HG02884 (cell line): Measurements from ENCODE around the gene RUNDC1.
"Not testable (repeated sequence)": the region's sequence is repeated elsewhere in the genome, so short reads cannot be mapped to it uniquely, and the experiment has no call there.

Experiments
- ATAC-seq: cut with Tn5 transposase; IDR thresholded peaks from one replicate; pipeline ENCODE4 v1.9.1; 2021; ENCODE audit warnings: mild to moderate bottlenecking, moderate library complexity; ENCODE audit not compliant: unreplicated experiment

Gene RUNDC1

DNA sequence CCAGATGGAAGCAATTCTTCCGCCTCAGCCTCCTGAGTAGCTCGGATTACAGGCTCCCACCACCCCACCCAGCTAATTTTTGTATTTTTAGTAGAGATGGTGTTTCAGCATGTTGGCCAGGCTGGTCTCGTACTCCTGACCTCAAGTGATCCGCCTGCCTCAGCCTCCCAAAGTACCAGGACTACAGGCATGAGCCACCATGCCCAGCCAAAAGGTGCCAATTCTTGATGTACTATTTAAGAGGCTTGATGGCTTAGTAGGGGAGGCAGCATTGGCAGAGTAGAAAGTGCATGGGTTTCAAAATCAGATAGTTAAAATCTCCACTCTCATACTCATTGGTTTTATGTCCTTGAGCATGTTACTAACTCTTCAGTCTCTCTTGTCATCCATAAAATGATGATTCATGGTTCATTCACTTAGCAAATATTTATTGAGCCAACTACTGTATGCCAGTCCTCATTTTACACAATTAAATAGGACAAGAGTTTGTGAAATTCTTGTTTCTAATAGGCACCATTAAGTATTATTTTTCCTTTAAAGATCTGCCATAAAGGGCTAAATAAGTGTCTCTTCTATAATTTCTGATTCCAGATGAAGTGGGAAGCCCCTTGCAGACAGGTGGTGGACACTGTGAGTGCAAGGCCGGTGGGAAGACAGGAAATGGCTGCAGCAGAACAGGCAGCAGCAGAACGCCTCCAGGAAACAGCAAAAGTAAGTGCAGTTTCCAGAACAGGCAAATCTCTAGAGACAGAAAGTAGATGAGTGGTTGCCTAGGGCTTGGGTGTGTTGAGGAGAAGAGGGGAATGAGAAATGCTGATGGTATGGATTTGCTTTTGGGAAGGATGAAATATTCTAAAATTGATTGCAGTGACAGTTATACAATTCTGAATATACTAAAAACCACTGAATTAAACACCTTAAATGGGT lies 9.6 kb downstream of the RUNDC1 start:
- ATAC-seq, result no peak

DNA sequence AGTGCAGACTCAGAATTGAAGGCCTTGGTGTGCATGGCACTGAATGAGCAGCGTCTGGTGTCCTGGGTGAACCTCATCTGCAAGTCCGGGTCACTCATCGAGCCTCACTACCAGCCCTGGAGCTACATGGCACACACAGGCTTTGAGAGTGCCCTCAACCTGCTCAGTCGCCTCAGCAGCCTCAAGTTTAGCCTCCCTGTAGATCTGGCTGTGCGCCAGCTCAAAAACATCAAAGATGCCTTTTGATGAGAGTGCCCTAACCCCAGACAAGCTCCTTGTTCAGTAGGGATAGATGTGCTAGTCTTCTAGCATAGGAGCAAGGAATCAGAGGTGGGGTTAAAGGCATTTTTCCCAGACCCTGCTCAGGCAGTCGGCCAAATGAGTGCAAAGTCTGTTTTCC lies 11.1 kb downstream of the RUNDC1 start:
- no peak for ATAC-seq

DNA sequence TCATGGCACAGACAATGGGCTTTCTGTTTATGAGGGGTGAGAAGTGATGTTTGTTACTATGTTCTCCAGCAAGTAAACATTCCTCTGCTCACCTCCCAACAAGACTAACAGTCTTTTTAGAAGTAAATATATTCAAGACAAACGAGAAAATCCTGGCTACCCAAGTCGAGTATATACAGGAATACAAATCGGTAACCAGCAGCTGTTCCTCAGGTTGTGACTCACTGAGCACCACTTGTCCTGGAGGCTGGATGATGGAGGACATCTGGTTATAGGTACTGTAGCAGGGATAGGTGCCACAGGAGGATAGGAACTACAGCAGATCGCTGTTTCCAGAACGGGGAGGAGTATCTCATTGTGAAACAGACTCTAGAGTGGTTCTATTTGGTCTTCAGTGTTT lies 12.5 kb downstream of the RUNDC1 start:
- ATAC-seq, result no peak

DNA sequence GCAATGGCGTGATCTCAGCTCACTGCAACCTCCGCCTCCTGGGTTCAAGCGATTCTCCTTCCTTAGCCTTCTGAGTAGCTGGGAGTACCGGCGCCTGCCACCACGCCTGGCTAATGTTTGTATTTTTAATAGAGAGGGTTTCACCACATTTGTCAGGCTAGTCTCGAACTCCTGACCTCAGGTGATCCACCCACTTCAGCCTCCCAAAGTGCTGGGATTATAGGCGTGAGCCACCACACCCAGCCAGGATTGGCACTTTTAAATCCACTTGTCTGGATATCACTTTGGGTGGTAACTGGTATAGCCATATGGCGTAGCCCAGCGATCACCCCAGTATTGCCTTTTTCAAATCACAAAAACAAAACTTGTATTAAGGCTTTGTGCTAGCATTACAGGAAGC lies 13.5 kb downstream of the RUNDC1 start:
- not testable (repeated sequence) for ATAC-seq

DNA sequence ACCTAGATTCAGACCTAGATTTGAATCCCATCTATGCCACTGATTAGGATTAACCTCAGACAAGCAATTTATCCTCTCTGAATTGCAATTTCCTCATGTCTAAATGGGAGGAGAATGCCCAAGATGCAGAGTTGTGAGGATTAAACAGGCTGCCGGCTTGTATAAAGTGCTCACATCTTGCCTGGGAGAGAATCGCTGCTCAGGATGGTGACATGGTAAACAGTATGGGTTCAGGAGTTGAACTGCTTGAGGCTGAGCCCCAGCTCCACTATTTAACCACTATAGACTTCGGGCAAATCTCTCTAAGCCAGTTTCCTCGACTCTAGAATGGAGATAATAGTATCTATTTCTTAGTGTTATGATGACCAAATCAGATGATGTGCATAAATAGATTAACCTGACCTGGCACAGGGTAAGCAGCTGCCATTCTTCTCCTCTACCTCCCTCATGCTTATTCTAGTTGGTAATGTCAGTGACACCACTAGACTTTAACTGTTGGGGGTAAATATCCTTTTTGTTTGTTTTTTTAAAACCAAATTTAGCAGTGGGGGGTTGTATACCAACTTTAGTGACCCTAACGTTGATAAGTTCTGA lies 17.1 kb downstream of the RUNDC1 start:
- ATAC-seq, result no peak

DNA sequence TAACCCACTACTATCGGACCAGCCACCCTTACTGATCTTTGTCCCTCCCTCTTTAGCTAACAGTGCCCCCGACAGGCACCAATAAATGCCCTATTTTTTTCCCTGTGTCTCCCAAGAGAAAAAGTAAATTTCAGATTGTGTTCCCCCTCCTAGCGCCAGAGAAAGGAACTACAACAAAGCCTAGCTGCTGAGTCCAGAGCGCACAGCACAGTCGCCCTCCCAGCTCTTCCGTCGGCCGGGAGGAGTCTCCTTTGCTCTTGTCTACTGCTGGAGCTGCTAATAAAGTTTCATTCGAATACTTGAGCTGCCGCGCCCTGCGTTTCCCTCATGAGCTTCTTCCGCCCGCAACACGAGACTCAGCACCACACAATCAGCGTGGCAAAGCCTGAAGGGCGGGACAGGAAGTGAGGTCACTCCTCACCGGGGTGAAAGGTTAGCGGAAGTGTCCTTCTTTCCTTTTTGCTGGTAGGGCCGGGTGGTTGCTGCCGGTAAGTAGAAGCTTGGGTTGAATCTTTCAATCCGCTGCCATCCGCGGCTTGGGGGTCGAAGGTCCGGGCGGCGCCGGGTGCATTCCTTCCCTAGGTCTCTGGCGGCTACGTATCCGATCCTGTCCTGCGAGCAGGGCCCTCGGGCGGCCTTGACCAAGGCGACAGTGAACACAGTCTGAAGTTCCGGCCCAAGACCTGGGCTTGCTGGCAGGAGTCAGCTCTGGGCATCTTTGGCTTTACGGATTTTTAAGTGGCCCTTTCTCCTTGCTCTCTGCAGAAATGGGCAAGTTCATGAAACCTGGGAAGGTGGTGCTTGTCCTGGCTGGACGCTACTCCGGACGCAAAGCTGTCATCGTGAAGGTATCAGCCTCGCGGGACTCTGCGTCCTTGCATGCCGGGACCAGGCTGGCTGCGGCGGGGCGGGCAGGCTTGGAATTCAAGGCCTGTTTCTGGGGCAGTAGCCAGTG lies 17.9 kb downstream of the RUNDC1 start, which contains the start of gene RPL27:
Gene RPL27 (plus strand): TSS at position 436 of the 955 bp plus-strand sequence. CDS start 332 bp downstream, at position 768.
- ATAC-seq, result peak; percentile 85

DNA sequence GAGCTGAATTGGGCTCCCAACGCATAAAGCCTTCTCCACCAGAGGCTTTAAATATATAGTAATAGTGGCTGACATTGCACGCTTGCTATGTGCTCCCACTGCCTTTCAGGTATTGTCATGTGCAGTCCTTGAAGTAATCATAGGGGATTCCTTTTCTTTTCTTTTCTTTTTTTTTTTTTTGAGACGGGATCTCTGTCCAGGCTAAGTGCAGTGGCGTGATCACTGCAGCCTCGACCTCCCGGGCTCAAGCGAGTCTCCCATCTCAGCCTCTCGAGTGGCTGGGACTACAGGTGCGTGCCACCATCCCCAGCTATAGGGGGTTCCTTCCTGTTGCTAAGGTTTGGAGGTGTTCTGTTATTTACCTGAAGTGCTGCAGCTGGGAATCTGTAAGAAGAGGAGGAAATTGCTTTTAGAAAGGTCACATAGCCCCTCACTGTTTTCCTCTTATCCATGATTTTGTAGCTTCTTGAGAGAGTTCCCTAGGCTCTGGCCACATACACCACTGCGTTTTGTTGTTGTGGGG lies 18.7 kb downstream of the RUNDC1 start:
- no peak for ATAC-seq

DNA sequence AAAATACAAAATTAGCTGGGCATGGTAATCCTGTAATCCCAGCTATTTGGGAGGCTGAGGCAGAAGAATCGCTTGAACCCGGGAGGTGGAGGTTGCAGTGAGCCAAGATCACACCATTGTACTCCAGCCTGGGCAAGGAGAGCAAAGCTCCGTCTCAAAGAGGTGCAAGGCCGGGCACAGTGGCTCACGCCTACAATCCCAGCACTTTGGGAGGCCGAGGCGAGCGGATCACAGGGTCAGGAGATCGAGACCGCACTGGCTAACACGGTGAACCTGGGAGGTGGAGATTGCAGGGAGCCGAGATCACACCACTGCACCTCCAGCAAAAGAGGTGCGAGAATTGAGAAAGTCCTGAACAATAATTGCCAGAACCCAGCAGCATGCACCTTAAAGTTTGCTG lies 20.5 kb downstream of the RUNDC1 start:
- ATAC-seq, result not testable (repeated sequence)

DNA sequence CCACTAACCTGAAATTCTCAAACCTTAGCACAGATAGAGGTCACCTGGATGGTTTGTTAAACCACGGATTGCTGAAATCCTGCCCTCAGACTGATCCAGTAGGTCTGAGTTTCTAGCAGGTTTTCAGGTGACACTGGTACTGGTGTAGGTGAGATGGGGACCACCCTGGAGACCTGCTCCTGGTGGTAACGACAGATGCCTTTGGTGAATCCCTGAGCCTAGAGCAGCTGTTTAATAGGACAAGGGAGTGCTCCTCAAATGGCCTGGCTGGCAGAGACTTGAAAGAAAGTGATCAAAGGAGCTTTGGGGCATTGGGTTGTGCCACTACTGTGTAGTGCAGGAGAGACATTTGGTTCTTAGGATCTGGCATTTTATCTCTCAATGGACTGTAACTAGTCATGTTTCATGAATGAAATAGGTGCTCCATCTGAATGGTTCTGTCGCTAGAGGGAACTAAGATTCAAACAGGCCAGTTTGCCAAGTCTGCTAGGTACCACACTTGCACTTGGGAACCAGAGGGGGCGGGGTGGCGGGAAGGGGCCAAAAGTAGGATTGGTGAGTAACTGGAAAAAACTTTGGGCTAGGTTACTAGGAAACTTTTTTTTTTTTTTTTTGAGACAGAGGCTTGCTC lies 23.3 kb downstream of the RUNDC1 start:
- no peak for ATAC-seq

DNA sequence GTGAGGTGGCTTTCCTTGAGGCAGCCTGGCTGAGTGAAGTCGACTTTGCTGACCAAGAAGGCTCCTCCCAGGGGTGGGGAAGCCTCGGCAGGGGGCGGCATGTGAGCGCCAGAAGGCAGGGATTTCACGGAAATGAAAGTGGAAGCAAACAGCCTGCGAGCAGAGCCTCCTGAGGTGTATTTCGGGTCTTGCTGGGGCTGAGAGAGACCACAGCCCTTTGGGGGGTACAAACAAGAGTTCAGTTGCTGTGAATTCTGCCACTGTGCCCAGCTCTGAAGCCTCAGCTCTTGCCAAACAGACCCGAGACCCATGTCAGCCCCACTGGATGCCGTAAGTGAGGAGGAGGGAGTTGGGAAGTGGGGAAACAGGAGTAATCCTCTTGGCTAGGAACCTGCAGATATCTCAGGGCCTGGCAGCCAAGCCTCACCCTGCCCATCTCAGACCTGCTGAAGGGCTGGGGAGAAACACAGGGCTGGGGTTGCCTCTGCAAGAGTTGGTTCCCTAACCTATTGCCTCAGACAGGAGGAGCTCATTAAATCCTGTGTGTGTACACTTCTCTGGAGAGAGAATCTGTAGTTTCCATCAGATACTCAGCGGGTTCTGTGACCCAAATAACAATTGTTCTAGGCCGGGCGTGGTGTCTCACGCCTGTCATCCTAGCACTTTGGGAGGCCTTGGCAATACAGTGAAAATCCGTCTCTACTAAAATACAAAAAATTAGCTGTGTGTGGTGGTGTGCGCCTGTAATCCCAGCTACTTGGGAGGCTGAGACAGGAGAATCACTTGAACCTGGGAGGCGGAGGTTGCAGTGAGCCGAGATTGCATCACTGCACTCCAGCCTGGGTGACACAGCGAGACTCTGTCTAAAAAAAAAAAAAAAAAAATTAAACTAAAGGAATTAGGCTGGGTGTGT lies 26.5 kb downstream of the RUNDC1 start, which contains the start of gene IFI35:
Gene IFI35 (plus strand): TSS at position 146 of the 913 bp plus-strand sequence. CDS start 164 bp downstream, at position 310.
- peak; percentile 84 for ATAC-seq

DNA sequence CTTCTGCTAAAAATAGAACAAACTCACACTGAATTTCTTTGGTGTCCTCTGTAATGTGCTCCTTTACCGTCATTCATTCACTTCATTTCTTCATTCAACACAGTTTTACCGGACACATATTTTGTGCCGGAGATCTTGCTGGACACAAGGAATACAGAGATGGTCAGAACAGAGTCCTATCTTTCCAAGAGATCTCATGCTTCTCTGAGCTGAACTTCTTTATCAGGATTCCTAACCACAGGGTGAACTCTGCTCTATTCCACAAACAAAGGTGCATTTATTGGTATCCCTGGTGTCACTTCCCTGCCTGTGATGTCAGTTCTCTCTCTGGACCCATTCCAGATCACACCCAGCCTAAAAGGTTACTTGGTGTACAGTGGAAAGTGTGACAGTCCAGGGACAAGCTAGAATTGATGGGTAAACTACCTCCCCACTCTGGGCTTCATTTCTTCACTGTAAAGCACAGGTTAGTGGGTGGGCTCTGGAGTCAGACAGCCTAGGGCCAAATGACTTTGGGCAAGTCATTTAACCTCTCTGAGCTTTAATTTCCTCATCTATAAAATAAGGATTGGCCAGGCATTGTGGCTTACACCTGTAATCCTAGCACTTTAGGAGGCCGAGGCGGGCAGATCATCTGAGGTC lies 30.4 kb downstream of the RUNDC1 start:
- no peak for ATAC-seq

DNA sequence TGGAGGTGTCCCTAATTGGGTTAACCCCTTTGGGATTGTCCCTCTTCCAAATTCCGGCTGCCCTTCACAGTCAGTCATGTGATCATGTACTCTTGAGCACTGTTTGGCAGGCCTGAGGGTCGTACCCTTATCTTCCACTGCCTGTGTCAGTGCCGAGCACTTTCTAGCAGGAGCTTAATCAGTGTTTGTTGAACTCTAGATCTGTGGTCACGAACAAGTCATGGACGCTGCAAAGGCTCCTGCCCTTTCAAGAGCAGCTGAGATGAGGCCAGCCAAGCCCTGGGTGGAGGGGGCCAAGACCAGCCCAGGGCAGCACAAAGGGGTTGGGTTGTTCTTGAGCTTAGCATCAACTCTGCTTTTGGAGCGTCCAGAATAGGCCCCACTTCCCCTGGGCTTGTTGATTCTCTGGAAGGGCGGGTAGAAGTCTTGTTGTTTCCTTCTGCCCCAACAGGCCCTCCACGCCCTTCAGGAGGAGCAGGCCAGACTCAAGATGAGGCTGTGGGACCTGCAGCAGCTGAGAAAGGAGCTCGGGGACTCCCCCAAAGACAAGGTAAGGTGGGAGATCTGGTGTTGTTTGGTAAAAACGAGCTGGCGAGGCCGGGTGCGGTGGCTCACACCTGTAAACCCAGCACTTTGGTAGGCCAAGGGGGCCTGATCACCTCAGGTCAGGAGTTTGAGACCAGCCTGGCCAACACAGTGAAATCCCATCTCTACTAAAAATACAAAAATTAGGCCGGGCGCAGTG lies 31.5 kb downstream of the RUNDC1 start:
- no peak for ATAC-seq

DNA sequence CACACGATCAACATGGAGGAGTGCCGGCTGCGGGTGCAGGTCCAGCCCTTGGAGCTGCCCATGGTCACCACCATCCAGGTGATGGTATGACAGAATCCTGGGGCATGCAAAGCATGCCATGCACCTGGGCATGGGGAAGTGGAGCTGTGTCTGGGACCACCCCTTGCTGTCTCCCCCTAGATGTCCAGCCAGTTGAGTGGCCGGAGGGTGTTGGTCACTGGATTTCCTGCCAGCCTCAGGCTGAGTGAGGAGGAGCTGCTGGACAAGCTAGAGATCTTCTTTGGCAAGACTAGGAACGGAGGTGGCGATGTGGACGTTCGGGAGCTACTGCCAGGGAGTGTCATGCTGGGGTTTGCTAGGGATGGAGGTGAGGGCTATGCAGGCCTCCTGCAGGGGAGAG lies 32.9 kb downstream of the RUNDC1 start:
- ATAC-seq, result no peak

DNA sequence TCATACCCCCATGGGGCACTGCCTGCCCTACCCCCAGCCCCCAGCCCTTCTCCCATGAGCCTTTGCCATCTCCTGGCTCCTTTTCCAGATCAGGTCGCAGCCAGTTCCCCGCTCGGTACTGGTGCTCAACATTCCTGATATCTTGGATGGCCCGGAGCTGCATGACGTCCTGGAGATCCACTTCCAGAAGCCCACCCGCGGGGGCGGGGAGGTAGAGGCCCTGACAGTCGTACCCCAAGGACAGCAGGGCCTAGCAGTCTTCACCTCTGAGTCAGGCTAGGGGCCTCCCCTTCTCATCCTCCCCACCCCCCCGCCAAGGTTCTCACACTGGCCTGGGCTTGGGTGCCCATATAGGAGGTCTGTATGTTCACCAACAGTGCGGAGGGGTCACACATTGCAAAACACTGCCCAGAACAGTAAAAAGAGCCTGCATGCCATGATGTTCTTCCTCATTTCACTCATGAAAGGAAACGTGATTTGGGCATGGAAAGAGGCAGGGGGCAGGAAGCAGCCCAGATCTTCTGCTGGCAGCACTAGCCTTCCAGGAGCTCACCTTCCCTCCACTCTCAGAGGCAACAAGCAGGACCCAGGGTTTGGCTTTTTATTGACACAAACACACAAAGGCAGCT lies 33.8 kb downstream of the RUNDC1 start:
- no peak for ATAC-seq

DNA sequence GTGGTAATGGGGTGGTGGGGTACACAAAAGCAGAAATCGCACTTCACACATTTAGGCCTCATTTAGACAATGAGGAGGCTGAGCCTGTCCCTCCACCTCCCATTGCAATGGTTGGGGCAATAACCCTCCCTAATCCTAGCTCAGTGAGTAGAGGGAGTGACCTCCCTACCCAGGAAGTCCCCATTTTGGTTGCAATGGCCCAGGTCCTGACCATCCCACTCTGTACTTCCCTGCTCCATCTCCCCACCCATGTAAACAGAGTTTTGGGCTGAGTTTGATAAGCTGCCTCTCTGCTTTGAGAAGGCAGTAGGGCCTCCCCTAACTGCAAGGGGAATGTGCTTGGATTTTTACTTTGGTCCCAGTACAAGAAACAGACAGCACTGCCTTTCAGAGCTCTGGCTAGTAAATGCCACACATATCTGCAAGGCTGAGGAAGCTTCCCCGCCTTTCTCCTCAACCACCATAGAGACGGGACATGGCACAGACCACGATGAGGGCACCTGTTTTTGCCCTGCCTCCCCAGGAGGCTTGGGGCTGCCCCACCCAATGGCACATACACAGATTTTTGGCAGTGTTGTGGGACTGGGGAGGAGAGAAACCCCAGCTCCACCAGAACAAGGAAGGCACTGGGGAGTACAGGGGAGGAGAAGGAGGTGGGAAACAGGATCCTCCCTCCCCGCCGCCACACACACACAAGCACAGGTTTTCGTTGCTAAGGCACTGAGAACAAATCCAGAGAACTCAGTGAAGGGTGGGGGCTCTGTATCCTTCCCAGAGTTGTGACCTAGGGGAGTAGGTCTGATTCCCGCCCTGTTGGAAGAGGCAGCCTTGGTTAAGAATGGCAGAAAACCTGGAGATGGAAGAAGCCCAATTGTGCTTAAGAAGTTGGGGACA lies 34.5 kb downstream of the RUNDC1 start:
- ATAC-seq, result no peak

DNA sequence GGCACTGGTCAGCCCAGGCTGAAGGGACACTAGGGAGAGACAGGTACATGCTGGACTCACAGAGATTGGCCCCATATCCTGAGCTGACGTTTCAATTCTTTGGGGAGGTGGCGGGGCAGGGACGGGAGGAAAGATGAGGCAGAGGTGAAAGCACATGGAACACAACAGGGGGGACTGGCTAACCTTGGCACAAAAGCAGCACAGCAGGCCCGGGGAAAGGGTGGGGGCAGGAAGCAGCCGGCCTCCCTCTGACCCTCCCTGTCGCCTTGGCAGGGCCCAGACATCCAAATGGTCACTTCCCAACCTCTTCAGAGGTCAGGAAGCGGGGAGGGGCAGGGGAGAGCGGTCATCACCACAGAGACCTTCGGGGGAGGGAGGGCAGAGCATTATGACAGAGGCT lies 35.2 kb downstream of the RUNDC1 start:
- no peak for ATAC-seq

DNA sequence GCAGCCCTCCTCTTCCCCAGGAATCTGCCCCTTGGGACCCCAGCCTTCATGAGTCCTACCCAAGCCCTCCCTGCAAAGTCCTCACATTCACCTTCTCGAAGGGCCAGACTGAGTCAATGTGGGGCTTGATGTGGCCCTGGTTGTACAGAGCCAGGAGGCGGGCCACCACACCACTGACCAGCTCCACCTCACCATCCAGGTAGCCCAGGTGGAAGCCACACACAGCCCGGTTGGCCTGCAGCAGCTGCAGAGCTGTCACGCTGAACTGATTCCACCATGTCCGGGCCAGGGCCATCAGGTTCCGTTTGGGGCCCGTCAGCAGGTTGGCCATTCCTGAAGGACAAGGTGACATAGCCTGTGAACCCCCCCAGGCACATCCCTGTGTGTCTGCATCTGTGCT lies 35.9 kb downstream of the RUNDC1 start:
- ATAC-seq, result no peak
